Thyroid gland (tissue), 4 donors: Measurements from ENCODE around the gene MBD1. TPM values are rescaled to one million over a fixed set of nuclear protein-coding genes. Genes with fewer than 3 reads are reported as not detected.
A peak's percentile ranks its signal among the peaks of the same experiment; 100 is the strongest.

Experiments
- DNase-seq, 2 donors: peaks; one replicate each; pipeline ENCODE4 v3.0.0-alpha.2; 2019
- H3K27ac ChIP-seq, 3 donors: fragments of 200-600 bp; sonication (generic); 1 replicate in 2 of 3; 2 replicates in 1 of 3; pipeline ENCODE4 v1.5.1; 2016 to 2019; ENCODE audit warnings: mild to moderate bottlenecking in 1 of 3, moderate library complexity in 1 of 3
- H3K27me3 ChIP-seq: fragments of 200-600 bp; sonication (generic); one replicate; pipeline ENCODE4 v1.5.1; 2019
- H3K36me3 ChIP-seq, 2 donors: fragments of 200-600 bp; sonication (generic); one replicate each; pipeline ENCODE4 v1.5.1; 2016 to 2019
- H3K4me1 ChIP-seq, 2 donors: fragments of 200-600 bp; sonication (generic); one replicate each; pipeline ENCODE4 v1.5.1; 2017 to 2019
- H3K4me3 ChIP-seq, 3 donors: fragments of 200-600 bp; sonication (generic); replicated peaks in 1 of 3; 1 replicate in 2 of 3; 2 replicates in 1 of 3; pipeline ENCODE4 v1.5.1; 2016; ENCODE audit warnings: mild to moderate bottlenecking in 1 of 3
- H3K9me3 ChIP-seq: fragments of 200-600 bp; sonication (generic); one replicate; pipeline ENCODE4 v1.5.1; 2017
- POLR2A ChIP-seq, 2 donors: fragments of 450-650 bp; IDR thresholded peaks; one replicate each; pipeline ENCODE4 v1.6.1; 2017; ENCODE audit warnings: antibody characterized with exemption in 2 of 2, mild to moderate bottlenecking in 2 of 2, moderate library complexity in 1 of 2
- WGBS, 2 donors: methylation state at CpG; one replicate each; pipeline ENCODE4 v1.1.5; 2017; 5-methylcytosine and 5-hydroxymethylcytosine counted together
- intact Hi-C: fragments of 100-400 bp; cut with DNase I; formaldehyde crosslinking; loops from one replicate; pipeline ENCODE4 v1.15.1; 2023
- total RNA-seq, 4 donors: library from RNA; depleted of rRNA; stranded (reverse); fragments of >200 nt; gene quantifications; one replicate each; pipeline ENCODE4 v1.2.3, GENCODE V29; 2016
- TF ChIP-seq, protein P1 (sequence below), 6 experiments: fragments of 200-600 bp in 3 of 6; fragments of 450-650 bp in 3 of 6; sonication (generic) in 3 of 6; IDR thresholded peaks; one replicate each; pipeline ENCODE4 v1.5.1; 2016 to 2019; ENCODE audit warnings: antibody characterized with exemption in 6 of 6, mild to moderate bottlenecking in 2 of 6, inconsistent platforms in 1 of 6, moderate library complexity in 1 of 6

Gene MBD1
- total RNA-seq, 4 donors from 2014 or later, result 62.6 to 98.8 (median 90.6) TPM

DNA sequence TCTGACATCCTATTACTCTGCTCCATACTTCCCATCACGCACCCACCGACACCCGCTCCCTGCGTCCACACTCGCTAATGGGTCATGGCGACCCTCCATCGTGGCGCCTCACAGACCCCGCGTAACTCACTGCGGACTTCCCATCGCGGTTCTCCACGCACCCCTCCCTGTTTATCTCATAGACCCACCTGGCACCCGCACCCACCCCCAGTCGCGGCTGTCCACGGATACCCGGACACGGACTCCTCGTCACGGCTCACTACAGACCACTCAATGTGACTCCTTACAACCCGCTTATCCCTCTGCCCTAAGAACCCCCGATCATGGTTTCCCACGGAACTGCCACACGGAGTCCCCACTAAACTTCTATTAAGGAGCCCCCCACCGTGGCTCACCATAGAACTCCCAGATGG lies 5.7 kb upstream of the MBD1 start:
- intact Hi-C loops, result loop anchor here (10.0 kb wide), 1 partner anchor 68 kb away; no protein-coding TSS in a partner anchor
- peaks cover 2 to 3% of the 10 kb centered on the region in 2 donors for H3K4me1 ChIP-seq
- peaks cover 10 to 12% of the 10 kb centered on the region in 2 donors for H3K36me3 ChIP-seq
- peak overlapping the region; percentile 61 to 92 (median 87) for H3K4me3 ChIP-seq
- no peaks in the 10 kb centered on the region for H3K27me3 ChIP-seq
- DNase-seq, result peak; percentile 32 to 38
- TF ChIP-seq, protein P1, sequence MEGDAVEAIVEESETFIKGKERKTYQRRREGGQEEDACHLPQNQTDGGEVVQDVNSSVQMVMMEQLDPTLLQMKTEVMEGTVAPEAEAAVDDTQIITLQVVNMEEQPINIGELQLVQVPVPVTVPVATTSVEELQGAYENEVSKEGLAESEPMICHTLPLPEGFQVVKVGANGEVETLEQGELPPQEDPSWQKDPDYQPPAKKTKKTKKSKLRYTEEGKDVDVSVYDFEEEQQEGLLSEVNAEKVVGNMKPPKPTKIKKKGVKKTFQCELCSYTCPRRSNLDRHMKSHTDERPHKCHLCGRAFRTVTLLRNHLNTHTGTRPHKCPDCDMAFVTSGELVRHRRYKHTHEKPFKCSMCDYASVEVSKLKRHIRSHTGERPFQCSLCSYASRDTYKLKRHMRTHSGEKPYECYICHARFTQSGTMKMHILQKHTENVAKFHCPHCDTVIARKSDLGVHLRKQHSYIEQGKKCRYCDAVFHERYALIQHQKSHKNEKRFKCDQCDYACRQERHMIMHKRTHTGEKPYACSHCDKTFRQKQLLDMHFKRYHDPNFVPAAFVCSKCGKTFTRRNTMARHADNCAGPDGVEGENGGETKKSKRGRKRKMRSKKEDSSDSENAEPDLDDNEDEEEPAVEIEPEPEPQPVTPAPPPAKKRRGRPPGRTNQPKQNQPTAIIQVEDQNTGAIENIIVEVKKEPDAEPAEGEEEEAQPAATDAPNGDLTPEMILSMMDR (IDR thresholded peaks at IDR 0.05), result no peak
- TF ChIP-seq POLR2A (IDR thresholded peaks at IDR 0.05), result no peak
- H3K9me3 ChIP-seq, result no peaks in the 10 kb centered on the region
- WGBS, 2 donors, result 1 to 2% methylated on average over 27 of the region's 27 CpGs
- H3K27ac ChIP-seq, result peak overlapping the region; percentile 85 to 94 (median 86)

GRCh38 chr18:50286391-50287027 lies 5.2 kb upstream of the MBD1 start:
- intact Hi-C loops, result loop anchor here (10.0 kb wide), 1 partner anchor 68 kb away; no protein-coding TSS in a partner anchor
- Histone ChIP-seq H3K4me1 (peaks cover 4 to 6% of the 10 kb centered on the region in 2 donors), H3K27ac (peak overlapping the region in 2 of 3 donors; percentile 85 to 86), H3K9me3 (no peaks in the 10 kb centered on the region), H3K36me3 (peaks cover 10 to 12% of the 10 kb centered on the region in 2 donors), H3K27me3 (no peaks in the 10 kb centered on the region), H3K4me3 (peak overlapping the region in 2 of 3 donors; percentile 61 to 92)
- DNase-seq, result no peak
- 36 to 40% methylated on average over 23 of the region's 23 CpGs for WGBS, 2 donors
- TF ChIP-seq POLR2A (IDR thresholded peaks at IDR 0.05), result no peak
- TF ChIP-seq, protein P1 (IDR thresholded peaks at IDR 0.05), result no peak

GRCh38 chr18:50285631-50286321 lies 4.5 kb upstream of the MBD1 start:
- intact Hi-C loops, result loop anchor here (10.0 kb wide), 1 partner anchor 69 kb away; no protein-coding TSS in a partner anchor
- TF ChIP-seq, protein P1 (IDR thresholded peaks at IDR 0.05), result no peak
- no peak for TF ChIP-seq POLR2A (IDR thresholded peaks at IDR 0.05)
- DNase-seq, result no peak
- H3K27ac ChIP-seq, result no peak overlapping the region
- 94 to 95% methylated on average over 20 to 22 of the region's 24 CpGs for WGBS, 2 donors
- no peak overlapping the region for H3K4me3 ChIP-seq
- no peaks in the 10 kb centered on the region for H3K27me3 ChIP-seq
- peaks cover 4 to 6% of the 10 kb centered on the region in 2 donors for H3K4me1 ChIP-seq
- H3K9me3 ChIP-seq, result no peaks in the 10 kb centered on the region
- H3K36me3 ChIP-seq, result peaks cover 10 to 12% of the 10 kb centered on the region in 2 donors

- 97% methylated on average over 6 to 7 of the region's 13 CpGs for WGBS, 2 donors
- DNase-seq, result no peak
- no peak overlapping the region for H3K4me3 ChIP-seq
- no peaks in the 10 kb centered on the region for H3K9me3 ChIP-seq
- H3K4me1 ChIP-seq, result peaks cover 9 to 12% of the 10 kb centered on the region in 2 donors
- intact Hi-C loops, result loop anchor here (10.0 kb wide), 1 partner anchor 70 kb away; no protein-coding TSS in a partner anchor
- H3K27ac ChIP-seq, result no peak overlapping the region
- no peaks in the 10 kb centered on the region for H3K27me3 ChIP-seq
- peaks cover 10 to 12% of the 10 kb centered on the region in 2 donors for H3K36me3 ChIP-seq
- TF ChIP-seq POLR2A (IDR thresholded peaks at IDR 0.05), result peak in 1 of 2 donors; percentile 7
- TF ChIP-seq, protein P1 (IDR thresholded peaks at IDR 0.05), result no peak
Observed at GRCh38 chr18:50285071-50285470, 3.7 kb upstream of the MBD1 start.
